ENCODE data around the gene RLN3. TPM values are rescaled to one million over a fixed set of nuclear protein-coding genes. Genes with fewer than 3 reads are reported as not detected.

RLN3 gene
- polyA plus RNA-seq, 10 donors: not detected

DNA sequence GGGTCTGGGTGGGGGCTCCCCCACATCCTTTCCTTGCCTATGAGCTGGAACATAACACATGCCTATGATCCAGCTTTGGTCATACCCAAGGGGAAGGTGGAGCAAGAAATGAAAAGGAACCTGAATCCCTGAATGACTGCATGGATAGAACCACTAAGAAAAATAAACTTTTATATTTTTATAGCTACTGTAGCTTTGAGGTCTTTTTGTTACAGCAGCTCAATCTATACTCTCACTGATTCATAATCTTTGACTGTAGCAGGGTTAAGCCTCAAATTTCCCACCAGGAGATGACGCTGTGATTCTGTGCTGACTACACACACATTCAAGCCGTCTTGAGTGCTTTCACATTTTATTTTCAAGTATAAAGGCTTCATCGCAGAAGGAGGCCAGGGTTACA lies 25.1 kb downstream of the RLN3 start:
- no peak for DNase-seq

- no peak for DNase-seq
Observed at GRCh38 chr19:14053500-14053899, 25.6 kb downstream of the RLN3 start.

- no peak for DNase-seq
Observed at GRCh38 chr19:14054099-14054498, 26.2 kb downstream of the RLN3 start.

- DNase-seq: no peak
Observed at GRCh38 chr19:14054721-14055120, 26.8 kb downstream of the RLN3 start.

DNA sequence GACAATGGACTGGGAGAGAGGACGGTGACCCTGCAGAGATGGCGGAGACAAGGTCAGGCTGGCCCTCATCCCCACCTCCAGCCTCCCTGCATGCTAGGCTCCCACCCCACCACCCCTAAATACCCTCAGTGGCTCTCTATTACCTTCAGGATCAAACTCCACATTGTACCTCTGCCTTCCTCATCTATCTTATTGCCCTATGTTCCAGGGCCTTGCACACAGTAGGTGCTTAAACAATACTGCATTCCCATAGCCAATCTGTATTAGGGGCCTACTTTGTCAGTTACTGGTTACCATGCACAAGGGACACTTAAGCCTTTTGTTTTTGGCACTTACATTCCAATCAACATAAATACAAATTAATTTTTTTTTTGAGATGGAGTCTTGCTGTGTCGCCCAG lies 27.4 kb downstream of the RLN3 start:
- DNase-seq: no peak

- DNase-seq: no peak
Observed at GRCh38 chr19:14056069-14056666, 28.2 kb downstream of the RLN3 start.

DNA sequence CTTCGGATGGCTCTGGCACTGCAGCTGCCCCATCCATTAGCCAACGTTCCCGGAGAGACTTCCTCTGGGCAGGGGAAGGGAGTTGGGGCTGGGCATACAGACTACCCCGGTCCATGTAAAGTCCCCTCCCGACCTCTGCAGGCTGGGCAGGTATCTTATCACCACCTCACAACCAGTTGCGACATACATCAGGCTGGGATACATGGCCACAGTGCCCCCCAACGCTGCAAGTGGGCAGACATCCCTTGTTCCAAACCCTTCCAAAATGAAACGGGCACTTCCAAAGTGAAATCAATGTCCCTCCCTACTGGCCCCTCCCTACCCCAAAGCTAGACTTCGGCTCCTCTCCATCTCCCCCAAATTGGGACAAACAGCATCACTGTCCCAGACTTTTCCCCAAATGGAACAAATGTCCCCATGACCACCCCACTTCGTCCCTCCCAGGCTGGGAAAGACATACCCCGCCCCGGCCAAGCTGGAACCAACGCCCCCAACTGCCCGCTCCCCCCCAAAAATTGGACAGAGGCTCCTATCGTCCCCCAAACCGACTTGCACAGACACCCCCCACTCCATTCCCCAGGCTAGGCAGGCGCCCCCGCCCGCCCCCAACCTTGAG lies 28.9 kb downstream of the RLN3 start:
- no peak for DNase-seq

- no peak for DNase-seq
Observed at GRCh38 chr19:14058182-14059092, 30.5 kb downstream of the RLN3 start.

DNA sequence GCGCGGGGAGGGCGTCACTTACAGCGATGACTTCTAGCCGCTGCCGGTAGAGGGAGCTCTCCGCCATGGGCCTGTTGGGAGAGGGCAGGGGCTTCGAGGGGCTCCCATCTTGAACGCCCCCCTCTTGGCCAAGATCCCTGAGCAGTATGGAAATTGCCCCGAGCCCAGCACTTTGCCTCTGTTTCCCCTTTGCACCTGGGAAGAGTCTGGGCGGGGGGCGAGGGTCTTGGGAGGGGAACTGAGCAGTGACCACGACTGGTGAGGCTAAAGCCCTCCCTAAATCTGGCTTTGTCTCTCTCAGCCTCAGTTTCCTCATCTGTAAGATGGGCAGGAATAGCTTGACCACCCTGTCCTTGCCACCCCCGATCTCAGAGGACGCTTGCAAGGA lies 31.1 kb downstream of the RLN3 start:
- no peak for DNase-seq

GRCh38 chr19:14059652-14060155 lies 31.8 kb downstream of the RLN3 start:
- DNase-seq: no peak

GRCh38 chr19:14061081-14061749 lies 33.3 kb downstream of the RLN3 start:
- DNase-seq: no peak

DNA sequence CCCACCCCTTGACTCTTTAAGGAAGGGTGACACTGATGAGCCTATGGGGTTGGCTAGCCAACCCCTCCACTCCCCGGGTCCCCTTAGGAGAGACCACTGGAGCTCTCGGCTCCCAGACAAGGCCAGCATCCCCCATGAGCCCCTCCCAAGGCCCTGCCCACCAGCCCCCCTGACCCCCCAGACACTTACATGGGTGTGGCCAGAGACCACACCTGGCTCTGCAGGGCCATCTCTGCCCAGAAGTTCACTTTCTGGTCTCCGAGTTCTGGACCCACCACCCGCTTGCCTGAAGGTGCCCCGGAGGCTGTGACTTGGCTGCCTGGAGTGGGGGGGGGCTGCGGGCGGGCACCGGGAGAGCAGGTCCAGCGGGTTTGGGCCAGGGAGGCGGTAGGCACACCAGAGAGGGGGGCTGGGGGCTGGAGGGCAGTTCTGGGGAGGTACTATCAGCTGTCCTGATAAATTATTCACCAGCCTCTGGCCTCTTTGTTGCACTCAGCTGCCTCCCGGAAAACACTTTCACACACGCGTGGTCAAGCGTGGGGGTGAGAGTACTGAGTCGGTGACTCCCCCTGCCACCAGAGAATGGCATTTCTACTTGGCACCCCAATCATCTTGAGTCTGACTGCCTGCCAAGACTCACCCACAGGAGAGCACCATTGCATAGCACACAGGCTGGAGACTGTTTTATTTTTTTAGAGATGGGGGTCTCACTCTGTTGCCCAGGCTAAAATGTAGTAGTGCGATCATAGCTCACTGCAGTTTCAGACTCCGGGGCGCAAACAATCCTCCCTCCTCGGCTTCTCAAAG lies 34.0 kb downstream of the RLN3 start, which contains the start of gene PALM3:
TSS of gene PALM3 (minus strand) at position 326 of the 807 bp plus-strand sequence. CDS start at position 230, 96 bp downstream.
- DNase-seq: no peak

DNA sequence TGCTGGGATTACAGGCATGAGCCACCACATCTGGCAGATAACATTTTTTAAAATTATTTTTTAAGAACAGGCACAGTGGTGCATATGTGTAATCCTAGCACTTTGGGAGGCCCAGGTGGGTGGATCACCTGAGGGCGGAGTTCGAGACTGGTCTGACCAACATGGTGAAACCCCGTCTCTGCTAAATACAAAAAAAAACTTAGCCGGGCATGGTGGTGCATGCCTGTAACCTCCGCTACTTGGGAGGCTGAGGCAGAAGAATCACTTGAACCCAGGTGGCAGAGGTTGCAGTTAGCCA lies 34.6 kb downstream of the RLN3 start:
- no peak for DNase-seq

DNA sequence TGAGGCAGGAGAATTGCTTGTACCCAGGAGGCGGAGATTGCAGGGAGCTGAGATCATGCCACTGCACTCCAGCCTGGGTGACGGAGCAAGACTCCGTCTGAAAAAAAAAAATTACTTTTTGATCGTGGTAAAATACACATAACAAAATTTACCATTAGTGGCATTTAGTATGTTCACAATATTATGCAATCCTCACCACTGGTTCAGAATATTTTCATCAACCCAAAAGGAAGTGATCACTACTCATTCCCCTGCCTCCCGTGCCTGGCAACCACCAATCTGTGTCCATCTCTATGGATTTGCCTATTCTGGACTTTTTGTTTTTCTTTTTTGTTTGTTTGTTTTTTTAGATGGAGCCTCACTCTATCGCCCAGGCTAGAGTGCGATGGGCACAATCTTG lies 35.2 kb downstream of the RLN3 start:
- DNase-seq: no peak

- DNase-seq: no peak
Observed at GRCh38 chr19:14066134-14066533, 38.2 kb downstream of the RLN3 start.

DNA sequence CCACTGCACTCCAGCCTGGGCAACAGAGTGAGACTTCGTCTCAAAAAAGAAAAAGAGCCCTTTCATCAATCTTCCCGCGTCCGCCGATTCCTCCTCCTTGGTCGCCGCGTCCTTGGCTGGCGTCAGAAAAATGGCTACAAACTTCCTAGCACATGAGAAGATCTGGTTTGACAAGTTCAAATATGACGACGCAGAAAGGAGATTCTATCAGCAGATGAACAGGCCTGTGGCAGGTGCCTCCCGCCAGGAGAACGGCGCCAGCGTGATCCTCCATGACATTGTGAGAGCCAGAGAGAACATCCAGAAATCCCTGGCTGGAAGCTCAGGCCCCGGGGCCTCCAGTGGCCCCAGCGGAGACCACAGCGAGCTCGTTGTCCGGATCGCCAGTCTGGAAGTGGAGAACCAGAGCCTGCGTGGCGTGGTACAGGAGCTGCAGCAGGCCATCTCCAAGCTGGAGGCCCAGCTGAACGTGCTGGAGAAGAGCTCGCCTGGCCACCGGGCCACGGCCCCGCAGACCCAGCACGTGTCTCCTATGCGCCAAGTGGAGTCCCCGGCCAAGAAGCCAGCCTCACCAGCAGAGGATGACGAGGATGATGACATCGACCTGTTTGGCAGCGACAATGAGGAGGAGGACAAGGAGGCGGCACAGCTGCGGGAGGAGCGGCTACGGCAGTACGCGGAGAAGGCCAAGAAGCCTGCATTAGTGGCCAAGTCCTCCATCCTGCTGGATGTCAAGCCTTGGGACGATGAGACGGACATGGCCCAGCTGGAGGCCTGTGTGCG lies 42.5 kb downstream of the RLN3 start:
- DNase-seq: no peak

DNA sequence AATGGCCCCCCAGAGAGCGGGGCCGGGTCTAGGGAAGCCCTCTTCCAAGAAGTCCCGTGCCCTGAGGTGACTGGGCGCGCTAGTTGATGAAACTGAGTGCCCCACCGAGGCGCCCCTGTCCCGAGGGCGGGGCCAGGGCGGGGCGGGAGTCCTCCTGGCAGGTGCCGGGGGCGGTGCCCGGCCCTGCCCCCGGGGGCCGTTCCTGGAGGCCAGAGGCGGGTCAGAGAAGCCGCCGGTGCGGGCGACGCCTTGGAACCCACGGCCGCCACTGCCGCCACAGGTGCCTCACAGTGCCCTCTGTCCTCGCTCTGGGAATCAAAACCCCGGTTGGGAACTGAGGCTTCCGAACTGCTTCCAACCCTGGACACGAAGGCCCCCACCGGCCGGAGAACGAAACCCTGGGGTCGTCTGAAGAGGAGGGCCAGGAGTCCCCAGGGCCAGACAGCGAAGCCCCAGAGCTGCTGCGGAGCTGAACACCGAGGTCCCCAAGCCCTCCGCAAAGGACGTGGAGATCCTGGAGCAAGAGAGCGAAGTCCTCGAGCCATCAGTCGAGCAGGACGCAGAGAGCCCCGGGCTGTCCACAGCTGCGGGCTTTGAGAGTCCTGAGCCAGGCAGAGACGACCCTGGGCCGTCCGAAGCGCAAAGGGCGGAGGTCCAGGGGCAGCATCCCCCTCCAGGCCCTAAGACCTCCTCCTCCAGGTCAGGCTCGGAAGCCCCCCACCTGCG lies 44.8 kb downstream of the RLN3 start, which contains the start of gene MISP3:
TSS of gene MISP3 (plus strand) at position 252 of the 726 bp plus-strand sequence. CDS start 524 bp downstream, outside the sequence.
- DNase-seq: peak in 1 of 3 donors; percentile 75

DNA sequence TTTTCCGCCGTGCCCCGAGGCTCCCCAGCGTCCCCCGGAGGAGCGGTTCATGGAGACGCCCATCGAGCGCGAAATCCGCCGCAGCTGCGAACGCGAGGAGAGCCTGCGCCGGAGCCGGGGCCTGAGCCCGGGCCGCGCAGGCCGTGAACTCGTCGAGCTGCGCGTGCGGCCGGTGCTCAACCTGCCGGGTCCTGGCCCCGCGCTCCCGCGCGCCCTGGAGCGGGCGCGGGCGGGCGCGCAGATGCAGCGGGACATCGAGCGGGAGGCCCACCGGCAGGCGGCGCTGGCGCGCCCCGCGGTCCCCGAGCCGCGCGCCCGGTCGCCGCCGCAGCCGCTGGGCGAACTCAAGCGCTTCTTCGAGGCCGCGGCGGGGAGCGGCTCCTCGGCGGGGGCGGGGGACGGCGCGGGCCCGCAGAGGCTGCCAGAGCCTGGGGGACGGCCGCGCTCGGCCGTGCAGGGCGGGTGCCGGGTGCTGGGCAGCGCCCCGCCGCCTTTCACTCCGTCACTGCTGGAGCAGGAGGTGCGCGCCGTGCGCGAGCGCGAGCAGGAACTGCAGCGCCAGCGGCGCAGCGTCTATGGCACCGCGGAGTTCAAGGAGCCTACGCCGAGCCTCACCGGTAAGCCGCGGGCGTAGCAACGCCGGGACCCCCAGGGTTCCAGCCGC lies 45.4 kb downstream of the RLN3 start:
- DNase-seq: peak; percentile 68 to 89 (median 84)

Data from muscle of back (tissue), 11 donors.